Caco-2 (cell line): Measurements from ENCODE around the gene CD38. TPM values are rescaled to one million over a fixed set of nuclear protein-coding genes. Genes with fewer than 3 reads are reported as not detected.
A peak's percentile ranks its signal among the peaks of the same experiment; 100 is the strongest.

Experiments
- BruUV-seq: library from RNA; stranded (reverse); fragments of 400-500 nt; replicated peaks from 2 replicates; lab custom pipeline; 2021; lab: Mats Ljungman, UMichigan
- CTCF ChIA-PET: fragments of 300-600 bp; sonication (Branson Sonifier 250); formaldehyde crosslinking; loops from one replicate; lab custom pipeline; 2022; ENCODE audit warnings: antibody characterized with exemption; lab: Charles Lee
- POLR2A ChIA-PET: fragments of 300-600 bp; sonication (Branson Sonifier 250); formaldehyde crosslinking; loops from one replicate; lab custom pipeline; 2022; ENCODE audit warnings: antibody characterized with exemption; lab: Charles Lee
- DNase-seq, 2 experiments: peaks; one replicate each; pipeline versions ENCODE4 v3.0.0 to v3.0.0-alpha.2; 2020 to 2022
- H3K27me3 ChIP-seq: replicated peaks from 2 replicates; pipeline ENCODE4 v1.6.0; 2011; ENCODE audit warnings: low read length; ENCODE audit not compliant: control insufficient read depth, insufficient read depth
- H3K36me3 ChIP-seq: 2 replicates; pipeline ENCODE4 v1.5.1; 2011; ENCODE audit warnings: low read length; ENCODE audit not compliant: control insufficient read depth, insufficient read depth
- H3K4me1 ChIP-seq: fragments of 250-450 bp; sonication (Bioruptor Pico); 2 replicates; pipeline ENCODE4 v1.5.1; 2020; ENCODE audit warnings: mild to moderate bottlenecking
- H3K4me3 ChIP-seq: 2 replicates; pipeline ENCODE4 v1.5.1; 2011; ENCODE audit warnings: low read depth, mild to moderate bottlenecking, control low read depth, low read length
- H3K9me3 ChIP-seq: fragments of 250-450 bp; sonication (Bioruptor Pico); 2 replicates; pipeline ENCODE4 v1.5.1; 2020; ENCODE audit warnings: mild to moderate bottlenecking, moderate library complexity
- H3K27ac Mint-ChIP-seq: one replicate; pipeline ENCODE4 v1.8.0; 2022; ENCODE audit warnings: mixed read lengths; ENCODE audit not compliant: unreplicated experiment
- H3K27me3 Mint-ChIP-seq: one replicate; pipeline ENCODE4 v1.8.0; 2022; ENCODE audit warnings: mixed read lengths; ENCODE audit not compliant: insufficient read depth, unreplicated experiment
- H3K36me3 Mint-ChIP-seq: one replicate; pipeline ENCODE4 v1.8.0; 2022; ENCODE audit warnings: mild to moderate bottlenecking, mixed read lengths; ENCODE audit not compliant: insufficient read depth, unreplicated experiment
- H3K4me1 Mint-ChIP-seq: one replicate; pipeline ENCODE4 v1.8.0; 2022; ENCODE audit warnings: low read depth, mixed read lengths; ENCODE audit not compliant: unreplicated experiment
- H3K4me3 Mint-ChIP-seq: one replicate; pipeline ENCODE4 v1.8.0; 2022; ENCODE audit warnings: mild to moderate bottlenecking, moderate library complexity, mixed read lengths; ENCODE audit not compliant: unreplicated experiment
- H3K9me3 Mint-ChIP-seq: one replicate; pipeline ENCODE4 v1.8.0; 2022; ENCODE audit warnings: mixed read lengths; ENCODE audit not compliant: unreplicated experiment
- CTCF ChIP-seq, 2 experiments: fragments of 200-600 bp in 1 of 2; IDR thresholded peaks; 1 replicate in 1 of 2; 2 replicates in 1 of 2; pipeline versions ENCODE4 v1.5.1 to v1.8.0; 2011 to 2022; ENCODE audit warnings: antibody characterized with exemption in 1 of 2, control low read depth in 1 of 2, inconsistent platforms in 1 of 2, low read depth in 1 of 2, low read length in 1 of 2, mild to moderate bottlenecking in 1 of 2, moderate library complexity in 1 of 2; ENCODE audit not compliant: insufficient read depth in 1 of 2, severe bottlenecking in 1 of 2, unreplicated experiment in 1 of 2
- intact Hi-C: fragments of 100-400 bp; cut with micrococcal nuclease; formaldehyde crosslinking; loops from one replicate; pipeline ENCODE4 v1.10.0; 2022; ENCODE audit not compliant: unreplicated experiment
- total RNA-seq: library from RNA; stranded (reverse); gene quantifications from 2 replicates; pipeline ENCODE4 v1.2.3, GENCODE V29; 2022

The CD38 gene
- total RNA-seq, 1 experiment from 2014 or later, result not detected

- no peaks in the 10 kb centered on the region for H3K27me3 ChIP-seq
- Mint-ChIP-seq H3K4me1 (peaks cover 6% of the 10 kb centered on the region), H3K4me3 (peak overlapping the region; percentile 57), H3K27me3 (peaks cover 37% of the 10 kb centered on the region), H3K9me3 (no peaks in the 10 kb centered on the region), H3K36me3 (no peaks in the 10 kb centered on the region), H3K27ac (no peak overlapping the region)
- ChIA-PET CTCF (interaction anchor here (0.5 kb wide), 1 partner anchor 1820 kb away, joined by 3 read pairs; no protein-coding TSS in a partner anchor), POLR2A (no interaction called here)
- intact Hi-C loops, result no loop called here
- no peak overlapping the region for H3K4me3 ChIP-seq
- no peaks in the 10 kb centered on the region for H3K36me3 ChIP-seq
- H3K9me3 ChIP-seq, result no peaks in the 10 kb centered on the region
- TF ChIP-seq CTCF (IDR thresholded peaks at IDR 0.05; ENCODE audit: insufficient read depth in 1 of 2, low read depth in 1 of 2, low read length in 1 of 2, severe bottlenecking in 1 of 2, unreplicated experiment in 1 of 2), result no peak
- BruUV-seq, result no TSS peak
- no peaks in the 10 kb centered on the region for H3K4me1 ChIP-seq
- DNase-seq, result no peak
Measured at GRCh38 chr4:15779809-15780208, 1.7 kb downstream of the CD38 start.

GRCh38 chr4:15781427-15782095 lies 3.4 kb downstream of the CD38 start:
- no peak for DNase-seq
- Mint-ChIP-seq H3K27me3 (peaks cover 30% of the 10 kb centered on the region), H3K36me3 (no peaks in the 10 kb centered on the region), H3K4me3 (no peak overlapping the region), H3K4me1 (peaks cover 6% of the 10 kb centered on the region), H3K27ac (no peak overlapping the region), H3K9me3 (no peaks in the 10 kb centered on the region)
- Histone ChIP-seq H3K27me3 (no peaks in the 10 kb centered on the region), H3K4me1 (no peaks in the 10 kb centered on the region), H3K4me3 (no peak overlapping the region), H3K9me3 (no peaks in the 10 kb centered on the region), H3K36me3 (no peaks in the 10 kb centered on the region)
- ChIA-PET POLR2A (no interaction called here), CTCF (no interaction called here)
- no peak for TF ChIP-seq CTCF (IDR thresholded peaks at IDR 0.05; ENCODE audit: insufficient read depth in 1 of 2, low read depth in 1 of 2, low read length in 1 of 2, severe bottlenecking in 1 of 2, unreplicated experiment in 1 of 2)
- intact Hi-C loops, result no loop called here
- no TSS peak for BruUV-seq

- peaks cover 23% of the 10 kb centered on the region for H3K27me3 Mint-ChIP-seq
- no TSS peak for BruUV-seq
- no peak for TF ChIP-seq CTCF (IDR thresholded peaks at IDR 0.05; ENCODE audit: insufficient read depth in 1 of 2, low read depth in 1 of 2, low read length in 1 of 2, severe bottlenecking in 1 of 2, unreplicated experiment in 1 of 2)
- H3K27me3 ChIP-seq, result no peaks in the 10 kb centered on the region
- intact Hi-C loops, result no loop called here
- no peak for DNase-seq
- H3K9me3 ChIP-seq, result no peaks in the 10 kb centered on the region
- H3K4me1 Mint-ChIP-seq, result peaks cover 6% of the 10 kb centered on the region
- CTCF ChIA-PET, result no interaction called here
- H3K9me3 Mint-ChIP-seq, result peaks cover 15% of the 10 kb centered on the region
- no peaks in the 10 kb centered on the region for H3K4me1 ChIP-seq
- H3K4me3 Mint-ChIP-seq, result no peak overlapping the region
- H3K27ac Mint-ChIP-seq, result no peak overlapping the region
- H3K4me3 ChIP-seq, result no peak overlapping the region
- POLR2A ChIA-PET, result no interaction called here
- no peaks in the 10 kb centered on the region for H3K36me3 ChIP-seq
- H3K36me3 Mint-ChIP-seq, result no peaks in the 10 kb centered on the region
Measured at GRCh38 chr4:15783676-15784075, 5.5 kb downstream of the CD38 start.
